HCT116 (cell line): ENCODE measurements around the gene CLIP4. TPM values are rescaled to one million over a fixed set of nuclear protein-coding genes. Genes with fewer than 3 reads are reported as not detected.

Source experiments
- ATAC-seq: fragments of 200-7000 bp; cut with Tn5 transposase; 2 replicates; pipeline ENCODE4 v1.9.1; 2020; ENCODE audit warnings: mild to moderate bottlenecking, moderate library complexity
- BruUV-seq: library from RNA; stranded (reverse); fragments of 400-500 nt; replicated peaks from 2 replicates; lab custom pipeline; 2021; lab: Mats Ljungman, UMichigan
- CTCF ChIA-PET: fragments of 300-600 bp; sonication (Branson Sonifier 250); formaldehyde crosslinking; loops from one replicate; lab custom pipeline; 2021; ENCODE audit warnings: antibody characterized with exemption; lab: Charles Lee
- POLR2A ChIA-PET: fragments of 300-600, 350-600 bp; sonication (Branson Sonifier 250); formaldehyde crosslinking; loops from one replicate; lab custom pipeline; 2021; ENCODE audit warnings: antibody characterized with exemption; lab: Charles Lee
- RAD21 ChIA-PET, 2 experiments: fragments of 300-600 bp; sonication (Branson Sonifier 250); formaldehyde crosslinking; loops; one replicate each; lab custom pipeline; 2023; ENCODE audit warnings: low total read pairs in 2 of 2; ENCODE audit not compliant: uncharacterized antibody in 2 of 2, unreplicated experiment in 2 of 2, low non-redundant PET in 1 of 2; lab: Charles Lee
- DNase-seq: peaks from one replicate; pipeline ENCODE4 v3.0.0-alpha.2; 2010; ENCODE audit warnings: low read depth, low spot score
- H2AFZ ChIP-seq: fragments of 200-600 bp; shearing (Covaris generic), sonication (generic); 2 replicates; pipeline ENCODE4 v1.6.1; 2017; ENCODE audit warnings: low read depth, mixed run types, mixed read lengths, antibody characterized with exemption, low read length; ENCODE audit not compliant: poor library complexity, severe bottlenecking
- H3K27ac ChIP-seq: 2 replicates; pipeline ENCODE4 v1.5.1; 2012; ENCODE audit warnings: low read depth, low read length
- H3K27me3 ChIP-seq: fragments of 200-600 bp; sonication (generic); 2 replicates; pipeline ENCODE4 v1.6.1; 2016; ENCODE audit warnings: mixed run types, low read length, mixed read lengths; ENCODE audit not compliant: insufficient read depth
- H3K36me3 ChIP-seq, 2 experiments: fragments of 200-500 bp in 1 of 2; fragments of 200-600 bp in 1 of 2; sonication (Bioruptor generic) in 1 of 2; sonication (generic) in 1 of 2; 2 replicates each; pipeline versions ENCODE4 v1.5.1 to v1.6.1; 2014 to 2016; ENCODE audit warnings: low read length in 2 of 2, inconsistent platforms in 1 of 2, mixed read lengths in 1 of 2, mixed run types in 1 of 2; ENCODE audit not compliant: insufficient read depth in 2 of 2, control insufficient read depth in 1 of 2
- H3K4me1 ChIP-seq, 2 experiments: fragments of 200-600 bp in 1 of 2; sonication (generic) in 1 of 2; 2 replicates each; pipeline versions ENCODE4 v1.5.1 to v1.6.1; 2012 to 2017; ENCODE audit warnings: low read length in 2 of 2, inconsistent platforms in 1 of 2, mild to moderate bottlenecking in 1 of 2, mixed read lengths in 1 of 2, mixed run types in 1 of 2, moderate library complexity in 1 of 2; ENCODE audit not compliant: insufficient read depth in 2 of 2, control insufficient read depth in 1 of 2
- H3K4me2 ChIP-seq: fragments of 200-600 bp; sonication (generic); 2 replicates; pipeline ENCODE4 v1.6.1; 2017; ENCODE audit warnings: mixed run types, low read length, mixed read lengths
- H3K4me3 ChIP-seq, 2 experiments: fragments of 200-600 bp in 1 of 2; sonication (generic) in 1 of 2; replicated peaks in 1 of 2; 2 replicates each; pipeline ENCODE4 v1.5.1; 2011 to 2016; ENCODE audit warnings: low read length in 2 of 2, control low read depth in 1 of 2, low read depth in 1 of 2, mild to moderate bottlenecking in 1 of 2, mixed read lengths in 1 of 2, mixed run types in 1 of 2
- H3K79me2 ChIP-seq: fragments of 200-600 bp; sonication (generic); 2 replicates; pipeline ENCODE4 v1.6.1; 2017; ENCODE audit warnings: mild to moderate bottlenecking, mixed run types, low read length, moderate library complexity, mixed read lengths; ENCODE audit not compliant: insufficient read depth
- H3K9ac ChIP-seq: fragments of 200-600 bp; sonication (generic); 2 replicates; pipeline ENCODE4 v1.6.1; 2016; ENCODE audit warnings: low read length, mixed read lengths
- H3K9me2 ChIP-seq: fragments of 200-600 bp; sonication (generic), shearing (Covaris generic); 2 replicates; pipeline ENCODE4 v1.6.1; 2017; ENCODE audit warnings: mixed run types, mild to moderate bottlenecking, moderate library complexity; ENCODE audit not compliant: insufficient read depth
- H3K9me3 ChIP-seq, 2 experiments: fragments of 200-500 bp in 1 of 2; fragments of 200-600 bp in 1 of 2; sonication (Bioruptor generic) in 1 of 2; sonication (generic) in 1 of 2; 2 replicates each; pipeline ENCODE4 v1.6.1; 2014 to 2017; ENCODE audit warnings: low read length in 2 of 2, mixed read lengths in 2 of 2, inconsistent platforms in 1 of 2, low read depth in 1 of 2, mild to moderate bottlenecking in 1 of 2, mixed run types in 1 of 2, moderate library complexity in 1 of 2; ENCODE audit not compliant: control insufficient read depth in 1 of 2, insufficient read depth in 1 of 2
- H4K20me1 ChIP-seq: fragments of 200-600 bp; sonication (generic), shearing (Covaris generic); 2 replicates; pipeline ENCODE4 v1.6.1; 2017; ENCODE audit warnings: mixed run types, mild to moderate bottlenecking, moderate library complexity; ENCODE audit not compliant: insufficient read depth
- CEBPB ChIP-seq: IDR thresholded peaks from 2 replicates; pipeline ENCODE4 v1.6.1; 2012; ENCODE audit warnings: low read depth
- CTCF ChIP-seq, 3 experiments: fragments of 200-600 bp in 1 of 3; sonication (generic) in 1 of 3; IDR thresholded peaks in 2 of 3; conservative IDR thresholded peaks in 1 of 3; 2 replicates each; pipeline ENCODE4 v1.5.1; 2012 to 2017; ENCODE audit warnings: low read depth in 2 of 3, low read length in 2 of 3, antibody characterized with exemption in 1 of 3, borderline replicate concordance in 1 of 3, control low read depth in 1 of 3, mild to moderate bottlenecking in 1 of 3, mixed read lengths in 1 of 3, mixed run types in 1 of 3, moderate library complexity in 1 of 3; ENCODE audit not compliant: insufficient read depth in 1 of 3
- EZH2 ChIP-seq: fragments of 200-600 bp; sonication (generic); IDR thresholded peaks from 2 replicates; pipeline ENCODE4 v1.6.1; 2017; ENCODE audit warnings: antibody characterized with exemption, mixed run types
- FOSL1 ChIP-seq: IDR thresholded peaks from 2 replicates; pipeline ENCODE4 v1.6.1; 2012; ENCODE audit warnings: low read depth
- JUND ChIP-seq: IDR thresholded peaks from 2 replicates; pipeline ENCODE4 v1.6.1; 2012
- MAX ChIP-seq: IDR thresholded peaks from 2 replicates; pipeline ENCODE4 v1.6.1; 2012
- POLR2AphosphoS5 ChIP-seq: IDR thresholded peaks from 2 replicates; pipeline ENCODE4 v1.6.1; 2011; ENCODE audit warnings: mild to moderate bottlenecking, low read depth, low read length, moderate library complexity
- SP1 ChIP-seq: IDR thresholded peaks from 2 replicates; pipeline ENCODE4 v1.6.1; 2012; ENCODE audit warnings: low read depth
- SRF ChIP-seq: IDR thresholded peaks from 2 replicates; pipeline ENCODE4 v1.6.1; 2012; ENCODE audit warnings: low read depth
- TCF7L2 ChIP-seq: IDR thresholded peaks from 2 replicates; pipeline ENCODE4 v1.7.0; 2011; ENCODE audit warnings: borderline replicate concordance, inconsistent platforms; ENCODE audit not compliant: insufficient read depth, insufficient read length; ENCODE audit errors: extremely low read depth
- ZNF274 ChIP-seq: fragments of 200-500 bp; sonication (Bioruptor generic); IDR thresholded peaks from 2 replicates; pipeline ENCODE4 v1.6.1; 2014; ENCODE audit warnings: mild to moderate bottlenecking, low read depth, low read length, inconsistent platforms
- intact Hi-C: fragments of 100-400 bp; cut with micrococcal nuclease; formaldehyde crosslinking; loops from 2 replicates; pipeline ENCODE4 v1.10.0; 2022
- total RNA-seq: library from RNA; stranded (reverse); gene quantifications from one replicate; pipeline ENCODE4 v1.2.1, GENCODE V29; 2021; ENCODE audit not compliant: unreplicated experiment
- TF ChIP-seq, protein P1 (sequence below): IDR thresholded peaks from 2 replicates; pipeline ENCODE4 v1.6.1; 2012

The CLIP4 gene
- total RNA-seq, 1 experiment from 2014 or later, result 27.8 TPM

DNA sequence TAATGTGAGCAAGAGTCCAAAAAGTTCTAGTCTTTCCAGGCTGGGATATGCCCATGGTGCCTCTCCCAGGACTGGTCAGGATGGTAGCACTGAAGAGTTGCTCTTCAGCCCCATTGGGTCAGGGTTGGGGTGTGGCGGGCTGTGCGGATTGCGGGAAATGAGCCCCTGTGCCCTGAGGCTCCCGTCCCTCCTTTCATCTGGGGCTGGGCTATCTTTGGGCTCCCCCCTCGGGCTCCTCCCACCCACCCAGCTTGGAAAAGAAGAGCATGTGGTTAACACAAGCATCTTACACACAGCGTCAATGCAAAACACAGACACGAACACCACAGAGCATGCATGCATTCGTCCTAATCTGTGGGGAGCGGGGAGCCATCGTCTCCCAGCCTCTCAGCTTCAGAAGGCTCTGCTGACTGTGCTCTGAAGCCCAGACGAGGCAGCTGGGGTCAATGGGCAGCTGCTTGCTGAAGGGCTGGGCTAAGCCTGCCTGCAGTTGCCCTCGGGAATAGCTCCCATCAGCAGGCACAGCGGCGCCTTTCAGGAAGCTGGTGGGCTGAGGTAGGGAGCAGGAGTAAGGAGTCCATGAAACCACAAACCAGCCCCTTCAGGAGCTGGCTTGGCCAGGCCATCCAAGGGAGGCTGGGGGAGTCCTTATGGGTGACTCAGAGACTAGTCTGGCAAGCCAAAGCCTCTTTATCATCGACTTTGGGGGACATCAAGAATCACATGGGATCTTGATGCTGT is 112.9 kb downstream of the CLIP4 start:
- no peak overlapping the region for H2AFZ ChIP-seq
- no peaks in the 10 kb centered on the region for H4K20me1 ChIP-seq
- H3K4me1 ChIP-seq, result no peaks in the 10 kb centered on the region
- H3K27ac ChIP-seq, result no peak overlapping the region
- no peak overlapping the region for H3K9ac ChIP-seq
- H3K9me2 ChIP-seq, result no peaks in the 10 kb centered on the region
- no peak overlapping the region for H3K4me2 ChIP-seq
- TF ChIP-seq JUND, result no peak
- TF ChIP-seq, protein P1, sequence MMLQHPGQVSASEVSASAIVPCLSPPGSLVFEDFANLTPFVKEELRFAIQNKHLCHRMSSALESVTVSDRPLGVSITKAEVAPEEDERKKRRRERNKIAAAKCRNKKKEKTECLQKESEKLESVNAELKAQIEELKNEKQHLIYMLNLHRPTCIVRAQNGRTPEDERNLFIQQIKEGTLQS, result no peak
- TF ChIP-seq FOSL1, result no peak
- TF ChIP-seq, all 23 proteins: peak for 0
- ATAC-seq (no peak), DNase-seq (no peak)
- H3K27me3 ChIP-seq, result peaks cover 22% of the 10 kb centered on the region; the same call in 1 of the 2 replicates
- H3K9me3 ChIP-seq, result no peaks in the 10 kb centered on the region
- no peaks in the 10 kb centered on the region for H3K36me3 ChIP-seq
- ChIA-PET CTCF (no interaction called here), RAD21 (no interaction called here), POLR2A (no interaction called here)
- no peak overlapping the region for H3K4me3 ChIP-seq
- BruUV-seq, result no TSS peak
- intact Hi-C loops, result no loop called here
- H3K79me2 ChIP-seq, result no peaks in the 10 kb centered on the region

GRCh38 chr2:29228947-29229346 is 113.7 kb downstream of the CLIP4 start:
- Histone ChIP-seq H3K27me3 (peaks cover 25% of the 10 kb centered on the region; the same call in 1 of the 2 replicates), H2AFZ (no peak overlapping the region), H3K36me3 (no peaks in the 10 kb centered on the region), H3K9me2 (no peaks in the 10 kb centered on the region), H3K4me3 (no peak overlapping the region), H3K4me1 (no peaks in the 10 kb centered on the region), H4K20me1 (no peaks in the 10 kb centered on the region), H3K79me2 (no peaks in the 10 kb centered on the region), H3K9me3 (no peaks in the 10 kb centered on the region), H3K4me2 (no peak overlapping the region), H3K27ac (no peak overlapping the region), H3K9ac (no peak overlapping the region)
- CTCF ChIA-PET, result no interaction called here
- TF ChIP-seq EZH2 (no peak), CTCF (IDR thresholded peaks at IDR 0.05 in 2 of 3, conservative IDR thresholded peaks at IDR 0.05 in 1 of 3; ENCODE audit: borderline replicate concordance in 1 of 3, insufficient read depth in 1 of 3, low read depth in 2 of 3, low read length in 2 of 3) (no peak), SP1 (no peak), POLR2AphosphoS5 (no peak), ZNF274 (no peak), TCF7L2 (no peak), SRF (no peak), CEBPB (no peak), MAX (no peak), JUND (no peak)
- no TSS peak for BruUV-seq
- no peak for ATAC-seq
- intact Hi-C loops, result no loop called here
- POLR2A ChIA-PET, result no interaction called here
- RAD21 ChIA-PET, result no interaction called here
- no peak for DNase-seq
